Measurements from ENCODE around the gene S100A13.

Gene S100A13

DNA sequence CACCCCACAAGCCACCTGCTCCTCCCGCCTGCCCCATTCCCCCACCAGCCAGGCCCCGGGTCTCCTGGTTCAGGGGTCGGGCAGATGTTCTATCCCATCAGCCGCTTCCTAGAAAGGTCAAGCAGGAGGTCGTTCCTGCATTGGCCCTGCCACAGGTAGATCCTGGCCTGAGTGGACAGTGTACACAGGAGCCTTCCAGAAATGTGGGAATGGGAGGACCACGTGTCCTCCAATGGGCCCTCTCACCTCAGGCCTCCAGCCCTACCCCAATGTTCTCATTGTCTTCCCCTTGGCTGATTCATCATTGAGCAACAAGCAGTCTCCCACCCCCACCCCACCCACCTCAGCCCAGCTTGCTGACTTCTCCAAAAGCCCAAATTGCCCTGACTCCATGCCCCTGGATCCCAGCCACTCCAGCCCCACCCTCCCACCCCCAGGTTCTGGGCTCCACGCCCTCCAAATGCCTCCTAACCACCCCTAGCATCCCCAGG, 16.4 kb downstream of the S100A13 start (continued):
- no peak for TF ChIP-seq PATZ1 (CRISPR knock-in tag; IDR thresholded peaks at IDR 0.05; ENCODE audit: borderline replicate concordance)
- TF ChIP-seq, protein P1, sequence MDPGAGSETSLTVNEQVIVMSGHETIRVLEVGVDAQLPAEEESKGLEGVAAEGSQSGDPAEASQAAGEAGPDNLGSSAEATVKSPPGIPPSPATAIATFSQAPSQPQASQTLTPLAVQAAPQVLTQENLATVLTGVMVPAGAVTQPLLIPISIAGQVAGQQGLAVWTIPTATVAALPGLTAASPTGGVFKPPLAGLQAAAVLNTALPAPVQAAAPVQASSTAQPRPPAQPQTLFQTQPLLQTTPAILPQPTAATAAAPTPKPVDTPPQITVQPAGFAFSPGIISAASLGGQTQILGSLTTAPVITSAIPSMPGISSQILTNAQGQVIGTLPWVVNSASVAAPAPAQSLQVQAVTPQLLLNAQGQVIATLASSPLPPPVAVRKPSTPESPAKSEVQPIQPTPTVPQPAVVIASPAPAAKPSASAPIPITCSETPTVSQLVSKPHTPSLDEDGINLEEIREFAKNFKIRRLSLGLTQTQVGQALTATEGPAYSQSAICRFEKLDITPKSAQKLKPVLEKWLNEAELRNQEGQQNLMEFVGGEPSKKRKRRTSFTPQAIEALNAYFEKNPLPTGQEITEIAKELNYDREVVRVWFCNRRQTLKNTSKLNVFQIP (CRISPR knock-in tag; IDR thresholded peaks at IDR 0.05; ENCODE audit: borderline replicate concordance, low read depth), result no peak
- no peak for TF ChIP-seq BACH2 (CRISPR knock-in tag; IDR thresholded peaks at IDR 0.05; ENCODE audit: borderline replicate concordance)
- TF ChIP-seq ESRRG (CRISPR knock-in tag; IDR thresholded peaks at IDR 0.05), result no peak
- no peak for TF ChIP-seq GLIS3 (CRISPR knock-in tag; IDR thresholded peaks at IDR 0.05)
- TF ChIP-seq ARNTL (CRISPR knock-in tag; IDR thresholded peaks at IDR 0.05; ENCODE audit: borderline replicate concordance, low read depth), result no peak
- TF ChIP-seq RARB (CRISPR knock-in tag; IDR thresholded peaks at IDR 0.05), result no peak
- no peak for TF ChIP-seq PPARA (CRISPR knock-in tag; IDR thresholded peaks at IDR 0.05; ENCODE audit: borderline replicate concordance)

DNA sequence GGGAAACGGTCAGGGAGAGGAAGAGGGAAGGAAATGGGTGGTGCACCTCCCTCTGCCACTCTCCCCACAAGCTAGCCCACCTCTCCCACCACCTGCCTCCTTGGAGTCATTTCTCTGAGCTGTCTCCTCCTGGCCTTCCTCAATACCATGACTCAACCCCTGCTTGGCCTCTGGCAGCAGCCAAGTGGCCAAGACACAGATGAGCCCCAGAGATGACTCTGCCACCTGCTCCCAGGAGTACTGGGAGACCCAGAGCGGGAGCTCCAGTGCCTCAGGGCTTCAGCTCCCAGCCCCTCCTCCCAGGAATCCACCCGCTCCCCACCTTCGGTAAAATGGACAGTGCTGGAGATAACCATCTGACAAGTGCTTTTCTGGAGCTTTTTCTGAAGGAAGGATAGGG, 17.0 kb downstream of the S100A13 start:
- TF ChIP-seq PPARA (CRISPR knock-in tag; IDR thresholded peaks at IDR 0.05; ENCODE audit: borderline replicate concordance), result no peak
- TF ChIP-seq, protein P1 (CRISPR knock-in tag; IDR thresholded peaks at IDR 0.05; ENCODE audit: borderline replicate concordance, low read depth), result no peak
- TF ChIP-seq ZNF565 (CRISPR knock-in tag; conservative IDR thresholded peaks at IDR 0.05; ENCODE audit: low read depth), result no peak
- ATAC-seq, result no peak

GRCh38 chr1:153609585-153609907, 17.8 kb downstream of the S100A13 start:
- TF ChIP-seq ZFP3 (CRISPR knock-in tag; IDR thresholded peaks at IDR 0.05) (no peak), ZNF565 (CRISPR knock-in tag; conservative IDR thresholded peaks at IDR 0.05; ENCODE audit: low read depth) (no peak), ZC3H10 (CRISPR knock-in tag; IDR thresholded peaks at IDR 0.05) (no peak), RARB (CRISPR knock-in tag; IDR thresholded peaks at IDR 0.05) (no peak), BACH2 (CRISPR knock-in tag; IDR thresholded peaks at IDR 0.05; ENCODE audit: borderline replicate concordance) (no peak), TCF4 (CRISPR knock-in tag; IDR thresholded peaks at IDR 0.05; ENCODE audit: borderline replicate concordance) (no peak), ISL1 (CRISPR knock-in tag; IDR thresholded peaks at IDR 0.05) (no peak), SNAI2 (CRISPR knock-in tag; IDR thresholded peaks at IDR 0.05) (no peak), OSR1 (CRISPR knock-in tag; IDR thresholded peaks at IDR 0.05) (no peak), CREB5 (CRISPR knock-in tag; IDR thresholded peaks at IDR 0.05; ENCODE audit: low read depth) (no peak), ARNTL (CRISPR knock-in tag; IDR thresholded peaks at IDR 0.05; ENCODE audit: borderline replicate concordance, low read depth) (no peak), GLIS3 (CRISPR knock-in tag; IDR thresholded peaks at IDR 0.05) (no peak), TOX (CRISPR knock-in tag; IDR thresholded peaks at IDR 0.05; ENCODE audit: borderline replicate concordance) (no peak), ZNF8 (CRISPR knock-in tag; IDR thresholded peaks at IDR 0.05) (no peak), ZFP30 (CRISPR knock-in tag; IDR thresholded peaks at IDR 0.05) (no peak), CSDC2 (CRISPR knock-in tag; IDR thresholded peaks at IDR 0.05) (no peak), PPARA (CRISPR knock-in tag; IDR thresholded peaks at IDR 0.05; ENCODE audit: borderline replicate concordance) (no peak)
- TF ChIP-seq, protein P1 (CRISPR knock-in tag; IDR thresholded peaks at IDR 0.05; ENCODE audit: borderline replicate concordance, low read depth), result no peak
- TF ChIP-seq, protein P2, sequence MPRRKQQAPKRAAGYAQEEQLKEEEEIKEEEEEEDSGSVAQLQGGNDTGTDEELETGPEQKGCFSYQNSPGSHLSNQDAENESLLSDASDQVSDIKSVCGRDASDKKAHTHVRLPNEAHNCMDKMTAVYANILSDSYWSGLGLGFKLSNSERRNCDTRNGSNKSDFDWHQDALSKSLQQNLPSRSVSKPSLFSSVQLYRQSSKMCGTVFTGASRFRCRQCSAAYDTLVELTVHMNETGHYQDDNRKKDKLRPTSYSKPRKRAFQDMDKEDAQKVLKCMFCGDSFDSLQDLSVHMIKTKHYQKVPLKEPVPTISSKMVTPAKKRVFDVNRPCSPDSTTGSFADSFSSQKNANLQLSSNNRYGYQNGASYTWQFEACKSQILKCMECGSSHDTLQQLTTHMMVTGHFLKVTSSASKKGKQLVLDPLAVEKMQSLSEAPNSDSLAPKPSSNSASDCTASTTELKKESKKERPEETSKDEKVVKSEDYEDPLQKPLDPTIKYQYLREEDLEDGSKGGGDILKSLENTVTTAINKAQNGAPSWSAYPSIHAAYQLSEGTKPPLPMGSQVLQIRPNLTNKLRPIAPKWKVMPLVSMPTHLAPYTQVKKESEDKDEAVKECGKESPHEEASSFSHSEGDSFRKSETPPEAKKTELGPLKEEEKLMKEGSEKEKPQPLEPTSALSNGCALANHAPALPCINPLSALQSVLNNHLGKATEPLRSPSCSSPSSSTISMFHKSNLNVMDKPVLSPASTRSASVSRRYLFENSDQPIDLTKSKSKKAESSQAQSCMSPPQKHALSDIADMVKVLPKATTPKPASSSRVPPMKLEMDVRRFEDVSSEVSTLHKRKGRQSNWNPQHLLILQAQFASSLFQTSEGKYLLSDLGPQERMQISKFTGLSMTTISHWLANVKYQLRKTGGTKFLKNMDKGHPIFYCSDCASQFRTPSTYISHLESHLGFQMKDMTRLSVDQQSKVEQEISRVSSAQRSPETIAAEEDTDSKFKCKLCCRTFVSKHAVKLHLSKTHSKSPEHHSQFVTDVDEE (CRISPR knock-in tag; IDR thresholded peaks at IDR 0.05), result no peak
- ATAC-seq, result no peak
